OCI-LY3 (cell line): ENCODE results near the gene IQGAP1.
"Not testable (repeated sequence)": the region's sequence is repeated elsewhere in the genome, so short reads cannot be mapped to it uniquely, and the experiment has no call there.

ENCODE experiments used
- H2AFZ ChIP-seq: fragments of 200-600, 300-600 bp; shearing (Covaris generic); 2 replicates; pipeline ENCODE4 v1.6.0; 2014; ENCODE audit warnings: antibody characterized with exemption, low read depth, low read length
- H3K27ac ChIP-seq: fragments of 200-600, 300-600 bp; sonication (generic); 2 replicates; pipeline ENCODE4 v1.5.1; 2014; ENCODE audit warnings: mild to moderate bottlenecking, low read length, moderate library complexity, mixed read lengths
- H3K27me3 ChIP-seq: fragments of 200-600, 300-600 bp; sonication (generic); 2 replicates; pipeline ENCODE4 v1.6.1; 2014; ENCODE audit warnings: low read depth, low read length, mixed read lengths
- H3K36me3 ChIP-seq: fragments of 200-600, 300-600 bp; sonication (generic); replicated peaks from 2 replicates; pipeline ENCODE3; 2014; ENCODE audit warnings: low read depth, low read length, mixed read lengths
- H3K4me1 ChIP-seq: fragments of 300-600, 200-600 bp; sonication (generic); 2 replicates; pipeline ENCODE4 v1.6.1; 2014; ENCODE audit warnings: low read length, mixed read lengths
- H3K4me2 ChIP-seq: fragments of 200-600, 300-600 bp; sonication (generic); 2 replicates; pipeline ENCODE4 v1.6.1; 2014; ENCODE audit warnings: low read length, mixed read lengths
- H3K4me3 ChIP-seq: fragments of 300-600, 200-600 bp; sonication (generic); 2 replicates; pipeline ENCODE4 v1.5.1; 2014; ENCODE audit warnings: antibody characterized with exemption, mild to moderate bottlenecking, low read length, moderate library complexity
- H3K79me2 ChIP-seq: fragments of 300-600, 200-600 bp; shearing (Covaris generic); 2 replicates; pipeline ENCODE4 v1.6.1; 2014; ENCODE audit warnings: mild to moderate bottlenecking, low read length, mixed read lengths
- H3K9ac ChIP-seq: fragments of 300-600, 200-600 bp; shearing (Covaris generic); 2 replicates; pipeline ENCODE4 v1.6.0; 2014; ENCODE audit warnings: mild to moderate bottlenecking, low read length, moderate library complexity
- H3K9me3 ChIP-seq: fragments of 200-600, 300-600 bp; shearing (Covaris generic); 2 replicates; pipeline ENCODE4 v1.6.1; 2014; ENCODE audit warnings: low read length, mixed read lengths; ENCODE audit not compliant: insufficient read depth
- H4K20me1 ChIP-seq: fragments of 200-600, 300-600 bp; sonication (generic); 2 replicates; pipeline ENCODE4 v1.6.1; 2016; ENCODE audit warnings: low read length, mixed read lengths; ENCODE audit not compliant: insufficient read depth
- EZH2phosphoT487 ChIP-seq: fragments of 200-600 bp; shearing (Covaris generic); IDR thresholded peaks from 2 replicates; pipeline ENCODE4 v1.6.1; 2018; ENCODE audit warnings: antibody characterized with exemption, mixed run types, low read depth
- TF ChIP-seq, protein P1 (sequence below): fragments of 200-600, 300-600 bp; sonication (generic); IDR thresholded peaks from 2 replicates; pipeline ENCODE4 v1.5.1; 2014; ENCODE audit warnings: antibody characterized with exemption, low read length, low read depth

Gene IQGAP1

DNA sequence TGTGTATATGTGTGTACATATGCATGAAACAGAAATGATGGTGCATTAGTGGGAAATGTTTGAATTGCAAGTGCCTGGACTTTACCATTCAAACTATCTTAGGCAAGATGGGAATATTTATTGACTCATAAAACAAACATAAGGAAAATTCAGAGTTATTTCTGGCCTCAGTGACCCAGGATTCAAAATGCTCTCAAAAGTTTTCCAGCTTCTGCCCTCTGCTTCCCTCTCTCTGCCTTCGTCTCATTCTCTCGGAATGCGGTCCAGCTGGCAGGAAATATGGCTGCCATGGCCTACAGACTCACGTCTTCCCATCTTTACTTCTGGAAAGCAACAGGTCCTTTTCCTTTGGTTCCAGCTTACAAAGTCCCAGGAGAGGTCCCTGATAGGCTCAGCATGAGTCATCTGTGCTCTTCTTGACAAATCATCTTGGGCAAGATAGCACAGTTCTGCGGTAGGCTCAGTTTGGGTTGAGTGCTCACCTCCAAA is 44.7 kb upstream of the IQGAP1 start:
- Histone ChIP-seq H3K27ac (no peak overlapping the region), H2AFZ (no peak overlapping the region), H3K79me2 (no peaks in the 10 kb centered on the region), H3K9me3 (no peaks in the 10 kb centered on the region), H3K4me2 (no peak overlapping the region), H3K36me3 (no peaks in the 10 kb centered on the region), H3K9ac (no peak overlapping the region), H3K4me1 (no peaks in the 10 kb centered on the region), H4K20me1 (no peaks in the 10 kb centered on the region), H3K4me3 (no peak overlapping the region), H3K27me3 (peaks cover 3% of the 10 kb centered on the region; the same call in 1 of the 2 replicates)
- no peak for TF ChIP-seq EZH2phosphoT487
- TF ChIP-seq, protein P1, sequence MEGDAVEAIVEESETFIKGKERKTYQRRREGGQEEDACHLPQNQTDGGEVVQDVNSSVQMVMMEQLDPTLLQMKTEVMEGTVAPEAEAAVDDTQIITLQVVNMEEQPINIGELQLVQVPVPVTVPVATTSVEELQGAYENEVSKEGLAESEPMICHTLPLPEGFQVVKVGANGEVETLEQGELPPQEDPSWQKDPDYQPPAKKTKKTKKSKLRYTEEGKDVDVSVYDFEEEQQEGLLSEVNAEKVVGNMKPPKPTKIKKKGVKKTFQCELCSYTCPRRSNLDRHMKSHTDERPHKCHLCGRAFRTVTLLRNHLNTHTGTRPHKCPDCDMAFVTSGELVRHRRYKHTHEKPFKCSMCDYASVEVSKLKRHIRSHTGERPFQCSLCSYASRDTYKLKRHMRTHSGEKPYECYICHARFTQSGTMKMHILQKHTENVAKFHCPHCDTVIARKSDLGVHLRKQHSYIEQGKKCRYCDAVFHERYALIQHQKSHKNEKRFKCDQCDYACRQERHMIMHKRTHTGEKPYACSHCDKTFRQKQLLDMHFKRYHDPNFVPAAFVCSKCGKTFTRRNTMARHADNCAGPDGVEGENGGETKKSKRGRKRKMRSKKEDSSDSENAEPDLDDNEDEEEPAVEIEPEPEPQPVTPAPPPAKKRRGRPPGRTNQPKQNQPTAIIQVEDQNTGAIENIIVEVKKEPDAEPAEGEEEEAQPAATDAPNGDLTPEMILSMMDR, result no peak

DNA sequence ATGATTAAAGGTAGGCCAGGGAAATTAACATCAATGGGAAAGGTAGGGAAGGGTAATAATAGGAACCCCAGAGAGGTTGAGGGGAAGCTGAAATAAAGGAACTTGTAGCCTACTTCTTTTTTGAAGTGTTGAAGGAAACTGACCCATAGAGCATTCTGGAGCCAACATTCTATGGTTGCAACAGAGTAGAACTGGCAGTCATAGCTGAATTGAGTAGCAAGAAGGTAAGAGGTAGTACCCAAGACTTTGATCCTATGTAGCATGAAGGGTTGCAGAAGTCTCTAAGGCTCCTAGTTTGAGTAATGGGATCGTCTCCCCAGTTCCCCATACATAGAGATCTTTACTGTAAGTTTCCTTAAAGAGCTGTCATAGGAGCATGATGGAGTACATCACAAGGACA is 43.4 kb upstream of the IQGAP1 start:
- no peaks in the 10 kb centered on the region for H3K79me2 ChIP-seq
- H3K27ac ChIP-seq, result no peak overlapping the region
- H4K20me1 ChIP-seq, result no peaks in the 10 kb centered on the region
- H3K36me3 ChIP-seq, result no peaks in the 10 kb centered on the region
- TF ChIP-seq, protein P1, result no peak
- TF ChIP-seq EZH2phosphoT487, result no peak
- H2AFZ ChIP-seq, result no peak overlapping the region
- no peaks in the 10 kb centered on the region for H3K4me1 ChIP-seq
- no peak overlapping the region for H3K9ac ChIP-seq
- no peak overlapping the region for H3K4me3 ChIP-seq
- H3K4me2 ChIP-seq, result no peak overlapping the region
- peaks cover 3% of the 10 kb centered on the region; the same call in 1 of the 2 replicates for H3K27me3 ChIP-seq
- H3K9me3 ChIP-seq, result no peaks in the 10 kb centered on the region

DNA sequence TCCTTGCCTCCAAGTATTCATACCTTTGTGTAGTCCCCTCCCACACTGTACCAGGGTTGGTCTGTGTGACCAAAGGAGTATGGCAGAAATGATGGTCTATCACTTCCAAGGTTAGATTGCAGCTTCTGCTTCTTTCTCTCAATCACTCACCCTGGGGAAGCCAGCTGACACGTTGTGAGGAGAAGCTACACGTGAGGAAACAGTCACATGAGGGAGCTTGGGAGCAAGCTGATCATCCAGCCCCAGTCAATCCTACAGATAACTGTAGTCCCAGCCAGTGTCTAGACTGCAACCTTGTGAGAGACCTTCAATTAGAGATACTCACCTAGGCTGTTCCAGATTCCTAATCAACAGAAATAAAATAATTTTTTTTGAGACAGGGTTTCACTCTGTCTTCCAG is 42.2 kb upstream of the IQGAP1 start:
- Histone ChIP-seq H3K27ac (no peak overlapping the region), H3K4me3 (no peak overlapping the region), H3K79me2 (no peaks in the 10 kb centered on the region), H2AFZ (no peak overlapping the region), H3K9me3 (no peaks in the 10 kb centered on the region), H3K4me2 (no peak overlapping the region), H3K27me3 (no peaks in the 10 kb centered on the region), H3K9ac (no peak overlapping the region), H4K20me1 (no peaks in the 10 kb centered on the region), H3K36me3 (no peaks in the 10 kb centered on the region), H3K4me1 (no peaks in the 10 kb centered on the region)
- TF ChIP-seq, protein P1, result no peak
- no peak for TF ChIP-seq EZH2phosphoT487

DNA sequence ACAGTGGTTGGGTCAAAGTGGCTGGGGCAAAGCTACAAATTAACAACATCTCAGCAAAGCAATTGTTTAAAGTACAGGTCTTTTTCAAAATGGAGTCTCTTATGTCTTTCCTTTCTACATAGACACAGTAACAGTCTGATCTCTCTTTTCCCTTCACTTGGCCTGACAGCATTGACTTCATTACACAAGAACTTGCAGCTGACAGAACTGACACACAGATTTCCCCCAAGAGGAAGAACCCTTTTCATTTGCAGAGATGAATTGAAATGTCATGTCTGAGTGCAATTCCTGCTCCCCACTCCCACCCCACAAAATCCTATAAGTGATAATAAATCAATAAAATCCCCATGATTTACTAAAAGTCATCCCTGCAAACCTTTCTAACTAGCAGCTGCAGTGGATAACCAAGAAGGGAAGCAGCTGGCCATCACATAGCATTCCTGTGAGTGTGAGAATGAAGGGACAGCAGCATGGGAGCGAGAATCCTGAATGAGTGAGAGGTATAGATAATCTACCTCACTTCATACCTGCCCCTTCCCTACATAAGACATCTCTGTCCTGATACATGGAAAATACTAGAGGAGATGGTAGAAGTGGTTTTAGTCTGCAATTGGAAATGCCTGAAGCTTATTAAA is 40.5 kb upstream of the IQGAP1 start:
- H3K4me2 ChIP-seq, H3K9me3 ChIP-seq, H3K36me3 ChIP-seq, H3K4me1 ChIP-seq, H3K27ac ChIP-seq, H3K79me2 ChIP-seq, H3K4me3 ChIP-seq, H3K27me3 ChIP-seq, H2AFZ ChIP-seq, H3K9ac ChIP-seq, H4K20me1 ChIP-seq: not testable (repeated sequence)
